ENCODE measurements around the gene CCDC92B.

Gene CCDC92B

DNA sequence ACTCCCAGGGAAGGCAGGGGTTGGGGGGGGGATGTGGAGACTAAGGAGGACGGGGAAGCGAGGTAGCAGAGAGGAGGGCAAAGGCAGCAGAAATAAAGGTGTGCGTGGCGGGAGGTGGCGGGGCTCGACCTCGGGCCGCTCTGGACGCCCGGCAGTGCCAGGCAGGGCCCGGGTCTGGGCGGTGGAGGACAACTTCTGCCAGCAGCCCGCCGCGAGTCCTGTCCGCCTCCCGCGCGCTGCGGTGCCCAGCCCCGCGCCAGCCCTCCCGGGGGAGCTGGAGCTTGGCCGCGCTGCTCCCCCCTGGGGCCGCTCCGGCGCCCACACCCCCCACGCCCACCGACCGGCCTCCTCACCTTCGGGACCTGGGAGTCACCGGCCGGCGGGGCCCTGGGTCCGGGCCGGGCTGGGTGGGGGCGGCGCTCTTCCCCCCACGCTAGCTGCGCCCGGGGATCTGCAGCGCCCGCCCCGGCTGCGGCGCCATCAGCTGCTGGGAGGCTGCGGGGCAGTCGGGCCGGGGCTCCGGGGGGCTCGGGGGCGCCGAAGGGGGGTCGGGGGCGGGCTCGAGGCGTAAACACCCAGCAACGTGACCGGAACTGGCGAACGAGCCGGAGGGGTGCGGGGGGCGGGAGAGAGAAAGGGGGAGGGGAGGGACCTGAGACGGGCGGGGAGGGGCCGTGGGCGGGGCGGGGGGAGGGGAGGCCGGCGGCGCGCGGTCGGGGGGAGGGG is at the start of gene CCDC92B:
Gene CCDC92B, minus strand, starts transcription at position 595 of the 726 bp plus-strand sequence. CDS start 14,507 bp downstream, outside the sequence.
- TF ChIP-seq, protein P1, sequence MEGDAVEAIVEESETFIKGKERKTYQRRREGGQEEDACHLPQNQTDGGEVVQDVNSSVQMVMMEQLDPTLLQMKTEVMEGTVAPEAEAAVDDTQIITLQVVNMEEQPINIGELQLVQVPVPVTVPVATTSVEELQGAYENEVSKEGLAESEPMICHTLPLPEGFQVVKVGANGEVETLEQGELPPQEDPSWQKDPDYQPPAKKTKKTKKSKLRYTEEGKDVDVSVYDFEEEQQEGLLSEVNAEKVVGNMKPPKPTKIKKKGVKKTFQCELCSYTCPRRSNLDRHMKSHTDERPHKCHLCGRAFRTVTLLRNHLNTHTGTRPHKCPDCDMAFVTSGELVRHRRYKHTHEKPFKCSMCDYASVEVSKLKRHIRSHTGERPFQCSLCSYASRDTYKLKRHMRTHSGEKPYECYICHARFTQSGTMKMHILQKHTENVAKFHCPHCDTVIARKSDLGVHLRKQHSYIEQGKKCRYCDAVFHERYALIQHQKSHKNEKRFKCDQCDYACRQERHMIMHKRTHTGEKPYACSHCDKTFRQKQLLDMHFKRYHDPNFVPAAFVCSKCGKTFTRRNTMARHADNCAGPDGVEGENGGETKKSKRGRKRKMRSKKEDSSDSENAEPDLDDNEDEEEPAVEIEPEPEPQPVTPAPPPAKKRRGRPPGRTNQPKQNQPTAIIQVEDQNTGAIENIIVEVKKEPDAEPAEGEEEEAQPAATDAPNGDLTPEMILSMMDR (IDR thresholded peaks at IDR 0.05), result no peak
- TF ChIP-seq ZFX (IDR thresholded peaks at IDR 0.05; ENCODE audit: borderline replicate concordance), result no peak
- H3K27ac ChIP-seq, result no peak within 1 kb of the TSS

GRCh38 chr17:2798678-2799077 is 49.2 kb upstream of the CCDC92B start:
- H3K27ac ChIP-seq, result no peak overlapping the region

GRCh38 chr17:2798188-2798587 is 48.7 kb upstream of the CCDC92B start:
- TF ChIP-seq, protein P1 (IDR thresholded peaks at IDR 0.05), result no peak
- no peak for TF ChIP-seq ZFX (IDR thresholded peaks at IDR 0.05; ENCODE audit: borderline replicate concordance)
- H3K27ac ChIP-seq, result no peak overlapping the region

More at GRCh38 chr17:2798678-2799077, 49.2 kb upstream of the CCDC92B start:
- TF ChIP-seq, protein P1 (IDR thresholded peaks at IDR 0.05), result no peak
- no peak for TF ChIP-seq ZFX (IDR thresholded peaks at IDR 0.05; ENCODE audit: borderline replicate concordance)

- no peak for TF ChIP-seq ZFX (IDR thresholded peaks at IDR 0.05; ENCODE audit: borderline replicate concordance)
- TF ChIP-seq, protein P1 (IDR thresholded peaks at IDR 0.05), result no peak
- no peak overlapping the region for H3K27ac ChIP-seq
Observed at GRCh38 chr17:2797637-2798036, 48.2 kb upstream of the CCDC92B start.

GRCh38 chr17:2797226-2797625 is 47.8 kb upstream of the CCDC92B start:
- no peak overlapping the region for H3K27ac ChIP-seq
- TF ChIP-seq, protein P1 (IDR thresholded peaks at IDR 0.05), result no peak
- TF ChIP-seq ZFX (IDR thresholded peaks at IDR 0.05; ENCODE audit: borderline replicate concordance), result no peak

DNA sequence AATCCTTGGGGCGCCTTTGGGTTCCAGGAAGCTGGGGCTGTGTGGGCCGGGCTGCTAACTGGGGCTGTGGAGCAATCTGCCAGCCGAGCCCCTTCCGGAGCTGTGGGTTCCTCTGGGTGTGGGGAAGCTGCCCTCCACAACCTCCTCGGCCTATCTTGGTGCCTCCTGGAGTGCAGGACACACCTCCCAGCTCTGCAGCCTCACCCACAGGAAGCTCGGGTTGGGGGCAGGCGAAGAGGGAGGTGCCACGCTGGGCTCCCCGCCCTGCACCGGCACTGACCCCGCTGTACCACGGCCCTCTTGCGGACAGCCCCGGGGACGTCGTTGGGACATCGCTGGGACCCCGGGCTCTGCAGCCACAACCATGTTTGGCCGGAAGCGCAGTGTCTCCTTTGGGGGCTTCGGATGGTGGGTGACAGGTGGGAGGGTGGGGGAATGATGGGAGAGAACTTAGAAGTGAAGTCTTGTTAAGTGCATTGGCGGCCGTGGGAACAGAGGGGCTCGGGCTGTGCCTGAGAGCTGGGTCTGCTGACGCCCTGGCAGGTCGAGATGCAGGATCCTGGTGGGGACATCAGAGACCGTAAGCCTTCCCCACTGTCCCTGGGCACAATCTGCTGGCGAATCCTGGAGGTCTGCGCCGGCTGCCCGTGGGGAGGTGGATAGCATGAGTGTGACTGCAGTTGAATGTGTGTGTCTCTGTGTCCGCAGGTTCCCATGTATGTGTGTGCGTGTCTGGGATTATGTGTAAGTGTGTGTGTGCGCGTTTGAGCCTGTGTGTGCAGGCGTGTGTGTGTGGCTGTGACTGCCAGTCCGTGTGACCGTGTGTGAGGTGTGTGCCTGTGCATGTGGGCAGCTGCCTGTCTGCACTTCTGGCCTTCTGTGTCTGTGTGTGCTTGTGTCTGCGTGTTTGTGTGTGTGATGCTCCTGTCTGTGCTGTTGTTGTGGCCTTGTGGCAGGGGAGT is 47.0 kb upstream of the CCDC92B start, which contains the start of gene RAP1GAP2:
Gene RAP1GAP2, plus strand, starts transcription at position 275 of the 962 bp plus-strand sequence. Its CDS starts 90 bp downstream, at position 365.
- no peak for TF ChIP-seq ZFX (IDR thresholded peaks at IDR 0.05; ENCODE audit: borderline replicate concordance)
- TF ChIP-seq, protein P1 (IDR thresholded peaks at IDR 0.05), result no peak
- no peak within 1 kb of the TSS for H3K27ac ChIP-seq

Data from 22Rv1 (cell line).